BJ (cell line): ENCODE data around the gene TNFSF13B. TPM values are rescaled to one million over a fixed set of nuclear protein-coding genes. Genes with fewer than 3 reads are reported as not detected.

Experiments
- CTCF ChIA-PET: fragments of 350-600 bp; formaldehyde crosslinking; extraction: SDS; loops from one replicate; lab custom pipeline; 2021; ENCODE audit warnings: antibody characterized with exemption, inconsistent platforms; lab: Yijun Ruan, JAX
- POLR2A ChIA-PET: fragments of 300-600 bp; sonication (Branson Sonifier 250); formaldehyde crosslinking; extraction: SDS; loops from one replicate; lab custom pipeline; 2021; ENCODE audit warnings: antibody characterized with exemption; lab: Charles Lee
- DNase-seq: peaks from one replicate; pipeline ENCODE4 v3.0.0-alpha.2; 2011; ENCODE audit warnings: low read depth
- H3K27me3 ChIP-seq: 2 replicates; pipeline ENCODE4 v1.6.0; 2011; ENCODE audit warnings: low read length; ENCODE audit not compliant: control insufficient read depth, insufficient read depth
- H3K36me3 ChIP-seq: 2 replicates; pipeline ENCODE4 v1.5.1; 2011; ENCODE audit warnings: low read length; ENCODE audit not compliant: control insufficient read depth, insufficient read depth
- H3K4me3 ChIP-seq: 2 replicates; pipeline ENCODE4 v1.5.1; 2011; ENCODE audit warnings: low read depth, mild to moderate bottlenecking, control low read depth, low read length
- CTCF ChIP-seq: IDR thresholded peaks from 2 replicates; pipeline ENCODE4 v1.5.1; 2011; ENCODE audit warnings: low read depth, mild to moderate bottlenecking, control low read depth, inconsistent platforms, low read length, moderate library complexity; ENCODE audit not compliant: insufficient read depth
- polyA plus RNA-seq: library from polyadenylated mRNA; depleted of rRNA; stranded (reverse); fragments of >200 nt; gene quantifications from 2 replicates; pipeline ENCODE4 v1.2.3, GENCODE V29; 2011

Gene TNFSF13B
- polyA plus RNA-seq, 1 experiment = 0.26 TPM

GRCh38 chr13:108226184-108226583, 43.3 kb upstream of the TNFSF13B start:
- POLR2A ChIA-PET = no interaction called here
- no peak for TF ChIP-seq CTCF
- DNase-seq = no peak
- Histone ChIP-seq H3K27me3 (no peaks in the 10 kb centered on the region), H3K4me3 (no peak overlapping the region), H3K36me3 (no peaks in the 10 kb centered on the region)
- CTCF ChIA-PET = interaction anchor here (0.7 to 1.2 kb wide), 2 partner anchors 8 to 50 kb away, joined by 3 read pairs; partner anchors contain the start of gene ABHD13

GRCh38 chr13:108227651-108228272, 41.8 kb upstream of the TNFSF13B start:
- ChIA-PET POLR2A (no interaction called here), CTCF (interaction anchor here (1.0 kb wide), 1 partner anchor 10 kb away, joined by 3 read pairs; no protein-coding TSS in a partner anchor)
- TF ChIP-seq CTCF = peak; percentile 68
- Histone ChIP-seq H3K4me3 (no peak overlapping the region), H3K36me3 (no peaks in the 10 kb centered on the region), H3K27me3 (no peaks in the 10 kb centered on the region)
- DNase-seq = no peak

- no peaks in the 10 kb centered on the region for H3K27me3 ChIP-seq
- ChIA-PET CTCF (interaction anchor here (1.4 kb wide), 1 partner anchor 12 kb away, joined by 4 read pairs; the partner anchor contains the start of gene ABHD13), POLR2A (no interaction called here)
Measured at GRCh38 chr13:108230377-108230776, 39.1 kb upstream of the TNFSF13B start.

GRCh38 chr13:108249150-108249549, 20.4 kb upstream of the TNFSF13B start:
- POLR2A ChIA-PET = no interaction called here
- DNase-seq = no peak
- Histone ChIP-seq H3K4me3 (no peak overlapping the region), H3K36me3 (no peaks in the 10 kb centered on the region), H3K27me3 (no peaks in the 10 kb centered on the region)
- CTCF ChIA-PET = interaction anchor here (1.1 kb wide), 1 partner anchor 12 kb away, joined by 4 read pairs; no protein-coding TSS in a partner anchor
- TF ChIP-seq CTCF = no peak

More at GRCh38 chr13:108230377-108230776, 39.1 kb upstream of the TNFSF13B start:
- no peak for DNase-seq
- no peak for TF ChIP-seq CTCF
- Histone ChIP-seq H3K4me3 (no peak overlapping the region), H3K36me3 (no peaks in the 10 kb centered on the region)

GRCh38 chr13:108257248-108257647, 12.3 kb upstream of the TNFSF13B start:
- Histone ChIP-seq H3K4me3 (no peak overlapping the region), H3K27me3 (no peaks in the 10 kb centered on the region), H3K36me3 (no peaks in the 10 kb centered on the region)
- POLR2A ChIA-PET = no interaction called here
- no peak for TF ChIP-seq CTCF
- CTCF ChIA-PET = no interaction called here
- DNase-seq = no peak
